Ishikawa (cell line): ENCODE results near the gene HEATR1.

Experiments used
- EGR1 ChIP-seq: IDR thresholded peaks from 2 replicates; pipeline ENCODE4 v1.6.1; 2012
- EP300 ChIP-seq: IDR thresholded peaks from 2 replicates; pipeline ENCODE4 v1.6.1; 2012; ENCODE audit warnings: borderline replicate concordance
- FOXM1 ChIP-seq: IDR thresholded peaks from 2 replicates; pipeline ENCODE4 v1.6.1; 2012; ENCODE audit warnings: low read depth, borderline replicate concordance
- MAX ChIP-seq: IDR thresholded peaks from 2 replicates; pipeline ENCODE4 v1.6.1; 2012
- RAD21 ChIP-seq: IDR thresholded peaks from 2 replicates; pipeline ENCODE4 v1.6.1; 2012; ENCODE audit warnings: low read depth
- REST ChIP-seq: IDR thresholded peaks from 2 replicates; pipeline ENCODE4 v1.6.1; 2012; ENCODE audit warnings: low read depth, mild to moderate bottlenecking

GRCh38 chr1:236561976-236562375, 42.3 kb downstream of the HEATR1 start:
- TF ChIP-seq RAD21 (no peak), EGR1 (no peak), FOXM1 (no peak), REST (no peak), MAX (no peak), EP300 (no peak)
